Transverse colon (tissue), 3 donors: Measurements from ENCODE around the gene CREB3.

Experiments
- CTCF ChIP-seq, 5 experiments: fragments of 200-600 bp in 3 of 5; fragments of 450-650 bp in 2 of 5; sonication (generic) in 3 of 5; IDR thresholded peaks; 1 replicate in 2 of 5; 2 replicates in 3 of 5; pipeline ENCODE4 v1.5.1; 2016 to 2017; ENCODE audit warnings: antibody characterized with exemption in 5 of 5, inconsistent platforms in 3 of 5, mild to moderate bottlenecking in 2 of 5, moderate library complexity in 1 of 5
- POLR2A ChIP-seq: fragments of 450-650 bp; IDR thresholded peaks from one replicate; pipeline ENCODE4 v1.6.1; 2016; ENCODE audit warnings: antibody characterized with exemption, mild to moderate bottlenecking, moderate library complexity

- TF ChIP-seq POLR2A (no peak), CTCF (IDR thresholded peaks at IDR 0.05) (no peak)
These were observed 30.7 kb downstream of the CREB3 start for GRCh38 chr9:35763181-35763580.
